SW480 (cell line): ENCODE measurements around the gene GRID2IP.

Experiments
- DNase-seq: peaks from one replicate; pipeline ENCODE4 v3.0.0-alpha.2; 2016; ENCODE audit warnings: low spot score

Gene GRID2IP

GRCh38 chr7:6562106-6562505 is 10.8 kb upstream of the GRID2IP start:
- DNase-seq, result no peak

GRCh38 chr7:6559896-6560295 is 8.6 kb upstream of the GRID2IP start:
- DNase-seq, result no peak

GRCh38 chr7:6558837-6559236 is 7.6 kb upstream of the GRID2IP start:
- peak; percentile 76 for DNase-seq

GRCh38 chr7:6556196-6556595 is 4.9 kb upstream of the GRID2IP start:
- DNase-seq, result peak; percentile 51

- DNase-seq, result no peak
Measured at GRCh38 chr7:6554848-6555247, 3.6 kb upstream of the GRID2IP start.

GRCh38 chr7:6553448-6554044 is 2.3 kb upstream of the GRID2IP start:
- no peak for DNase-seq

- no peak for DNase-seq
Measured at GRCh38 chr7:6547400-6547799, 3.9 kb downstream of the GRID2IP start.

- peak; percentile 72 for DNase-seq
Measured at GRCh38 chr7:6546498-6547251, 4.6 kb downstream of the GRID2IP start.

GRCh38 chr7:6545398-6546126 is 5.7 kb downstream of the GRID2IP start:
- DNase-seq, result no peak

- no peak for DNase-seq
Measured at GRCh38 chr7:6542368-6542767, 8.9 kb downstream of the GRID2IP start.

- no peak for DNase-seq
Measured at GRCh38 chr7:6536262-6537260, 14.7 kb downstream of the GRID2IP start.

- DNase-seq, result no peak
Measured at GRCh38 chr7:6533893-6534495, 17.3 kb downstream of the GRID2IP start.

GRCh38 chr7:6532516-6532915 is 18.7 kb downstream of the GRID2IP start:
- no peak for DNase-seq

- DNase-seq, result no peak
Measured at GRCh38 chr7:6531492-6532279, 19.6 kb downstream of the GRID2IP start.

- DNase-seq, result no peak
Measured at GRCh38 chr7:6530626-6531491, 20.4 kb downstream of the GRID2IP start.

- no peak for DNase-seq
Measured at GRCh38 chr7:6529643-6530042, 21.6 kb downstream of the GRID2IP start.

- no peak for DNase-seq
Measured at GRCh38 chr7:6528401-6529130, 22.7 kb downstream of the GRID2IP start.

- no peak for DNase-seq
Measured at GRCh38 chr7:6526997-6527378, 24.3 kb downstream of the GRID2IP start.
